ENCODE data around the gene AIP.
"Not testable (repeated sequence)": the region's sequence is repeated elsewhere in the genome, so short reads cannot be mapped to it uniquely, and the experiment has no call there.

AIP gene

GRCh38 chr11:67504950-67505581 lies 22.2 kb downstream of the AIP start, which contains the start of gene PITPNM1:
PITPNM1 (minus strand) TSS chr11:67505363; CDS start chr11:67504180, 1,183 bp downstream.
- H3K9ac ChIP-seq, result peak within 1 kb of the TSS; percentile 80 to 91 (median 84)
- peaks cover 0 to 13% (median 9%) of the 10 kb centered on the region in 11 experiments; a peak in 9 of 22 replicates for H3K27me3 ChIP-seq
- TF ChIP-seq Cebpa-rat (IDR thresholded peaks at IDR 0.05), result no peak
- peak within 1 kb of the TSS; percentile 62 to 81 (median 71) for H3K27ac ChIP-seq
- H3K4me1 ChIP-seq, result peaks cover 66 to 74% (median 69%) of the 10 kb centered on the region in 10 experiments
- H3K4me3 ChIP-seq, result peak within 1 kb of the TSS; percentile 81 to 96 (median 88)
- H4K20me1 ChIP-seq, result peaks cover 26 to 67% (median 47%) of the 10 kb centered on the region in 11 experiments; a peak in 21 of 22 replicates
- peak within 1 kb of the TSS; percentile 91 to 100 (median 99) for H3K4me2 ChIP-seq
- peaks cover 18 to 36% (median 24%) of the 10 kb centered on the region in 11 experiments for H3K36me3 ChIP-seq
- H3K9me3 ChIP-seq (replicated peaks in 1 of 11), result peaks cover 0 to 2% (median 0%) of the 10 kb centered on the region in 11 experiments; a peak in 1 of 22 replicates

- Histone ChIP-seq H3K4me3 (peak overlapping the region; percentile 81 to 96 (median 88)), H3K36me3 (peaks cover 13 to 29% (median 21%) of the 10 kb centered on the region in 11 experiments), H3K9ac (peak overlapping the region; percentile 80 to 91 (median 84)), H3K27ac (peak overlapping the region; percentile 62 to 92 (median 71); a peak in 21 of 22 replicates), H3K27me3 (peaks cover 0 to 13% (median 9%) of the 10 kb centered on the region in 11 experiments; a peak in 9 of 22 replicates), H3K4me2 (peak overlapping the region; percentile 91 to 100 (median 99)), H3K9me3 (replicated peaks in 1 of 11) (no peaks in the 10 kb centered on the region), H4K20me1 (peaks cover 26 to 63% (median 47%) of the 10 kb centered on the region in 11 experiments; a peak in 21 of 22 replicates), H3K4me1 (peaks cover 59 to 67% (median 62%) of the 10 kb centered on the region in 10 experiments)
- no peak for TF ChIP-seq Cebpa-rat (IDR thresholded peaks at IDR 0.05)
Measured at GRCh38 chr11:67505605-67506396, 23.0 kb downstream of the AIP start.

- no peak for TF ChIP-seq Cebpa-rat (IDR thresholded peaks at IDR 0.05)
- peaks cover 0 to 13% (median 9%) of the 10 kb centered on the region in 11 experiments; a peak in 9 of 22 replicates for H3K27me3 ChIP-seq
- peak overlapping the region; percentile 91 to 100 (median 99) for H3K4me2 ChIP-seq
- H3K9me3 ChIP-seq (replicated peaks in 1 of 11), result no peaks in the 10 kb centered on the region
- H4K20me1 ChIP-seq, result peaks cover 26 to 55% (median 45%) of the 10 kb centered on the region in 11 experiments; a peak in 21 of 22 replicates
- peaks cover 9 to 22% (median 13%) of the 10 kb centered on the region in 11 experiments for H3K36me3 ChIP-seq
- H3K4me1 ChIP-seq, result peaks cover 51 to 60% (median 55%) of the 10 kb centered on the region in 10 experiments
- H3K4me3 ChIP-seq, result peak overlapping the region in 9 of 10 experiments; percentile 58 to 86 (median 74); a peak in 17 of 20 replicates
- peak overlapping the region in 9 of 11 experiments; percentile 4 to 92 (median 45); a peak in 10 of 22 replicates for H3K27ac ChIP-seq
- peak overlapping the region; percentile 58 to 91 (median 84) for H3K9ac ChIP-seq
Measured at GRCh38 chr11:67506426-67507051, 23.7 kb downstream of the AIP start.

- peaks cover 18 to 47% (median 37%) of the 10 kb centered on the region in 11 experiments; a peak in 21 of 22 replicates for H4K20me1 ChIP-seq
- TF ChIP-seq Cebpa-rat (IDR thresholded peaks at IDR 0.05), result no peak
- peak overlapping the region; percentile 58 to 86 (median 72) for H3K4me3 ChIP-seq
- H3K36me3 ChIP-seq, result peaks cover under 1 to 14% (median 5%) of the 10 kb centered on the region in 11 experiments; a peak in 15 of 22 replicates
- peak overlapping the region; percentile 58 to 91 (median 84) for H3K9ac ChIP-seq
- H3K27ac ChIP-seq, result peak overlapping the region in 10 of 11 experiments; percentile 39 to 92 (median 76); a peak in 20 of 22 replicates
- no peaks in the 10 kb centered on the region for H3K9me3 ChIP-seq (replicated peaks in 1 of 11)
- H3K27me3 ChIP-seq, result peaks cover 0 to 13% (median 9%) of the 10 kb centered on the region in 11 experiments; a peak in 9 of 22 replicates
- peak overlapping the region; percentile 91 to 100 (median 99) for H3K4me2 ChIP-seq
- H3K4me1 ChIP-seq, result peaks cover 44 to 56% (median 48%) of the 10 kb centered on the region in 10 experiments
Measured at GRCh38 chr11:67507242-67507863, 24.5 kb downstream of the AIP start.

- Histone ChIP-seq H3K36me3 (peaks cover 0 to 8% (median 3%) of the 10 kb centered on the region in 11 experiments; a peak in 5 of 22 replicates), H3K9ac (peak within 1 kb of the TSS; percentile 79 to 92 (median 86)), H3K9me3 (replicated peaks in 1 of 11) (no peaks in the 10 kb centered on the region), H3K27me3 (peaks cover 0 to 12% (median 9%) of the 10 kb centered on the region in 11 experiments; a peak in 9 of 22 replicates), H3K4me3 (peak within 1 kb of the TSS; percentile 58 to 86 (median 72)), H3K4me2 (peak within 1 kb of the TSS; percentile 91 to 100 (median 99)), H3K27ac (peak within 1 kb of the TSS; percentile 66 to 92 (median 86)), H4K20me1 (peaks cover 12 to 41% (median 30%) of the 10 kb centered on the region in 11 experiments; a peak in 21 of 22 replicates), H3K4me1 (peaks cover 38 to 50% (median 42%) of the 10 kb centered on the region in 10 experiments)
- no peak for TF ChIP-seq Cebpa-rat (IDR thresholded peaks at IDR 0.05)
Measured at GRCh38 chr11:67507864-67508485, 25.1 kb downstream of the AIP start, which contains the start of gene CDK2AP2. CDK2AP2 (minus strand) TSS chr11:67508162; CDS start chr11:67508082, 80 bp downstream.

- H3K27me3 ChIP-seq, result peaks cover 0 to 6% (median 4%) of the 10 kb centered on the region in 11 experiments; a peak in 8 of 22 replicates
- H3K4me1 ChIP-seq, result peaks cover 31 to 43% (median 36%) of the 10 kb centered on the region in 10 experiments
- peak overlapping the region; percentile 66 to 92 (median 86) for H3K27ac ChIP-seq
- peak overlapping the region; percentile 79 to 92 (median 86) for H3K9ac ChIP-seq
- no peaks in the 10 kb centered on the region for H3K9me3 ChIP-seq (replicated peaks in 1 of 11)
- H3K36me3 ChIP-seq, result peaks cover 0 to 7% (median 0%) of the 10 kb centered on the region in 11 experiments; a peak in 2 of 22 replicates
- H4K20me1 ChIP-seq, result peaks cover 6 to 35% (median 24%) of the 10 kb centered on the region in 11 experiments; a peak in 21 of 22 replicates
- peak overlapping the region; percentile 76 to 98 (median 90) for H3K4me2 ChIP-seq
- H3K4me3 ChIP-seq, result peak overlapping the region; percentile 58 to 86 (median 72)
- no peak for TF ChIP-seq Cebpa-rat (IDR thresholded peaks at IDR 0.05)
Measured at GRCh38 chr11:67508486-67509121, 25.8 kb downstream of the AIP start.

GRCh38 chr11:67510023-67510345 lies 27.2 kb downstream of the AIP start:
- Histone ChIP-seq H3K4me3 (no peak overlapping the region), H3K9ac (0 out of 22 replicates have a peak overlapping the region, but pooled peaks of 1 of the 11 experiments have one; percentile 3), H3K4me1 (peaks cover 27 to 34% (median 30%) of the 10 kb centered on the region in 10 experiments), H3K27ac (no peak overlapping the region), H3K4me2 (no peak overlapping the region), H3K27me3 (no peaks in the 10 kb centered on the region), H3K9me3 (replicated peaks in 1 of 11) (no peaks in the 10 kb centered on the region), H4K20me1 (peaks cover 0 to 22% (median 14%) of the 10 kb centered on the region in 11 experiments; a peak in 14 of 22 replicates), H3K36me3 (peaks cover 0 to 7% (median 0%) of the 10 kb centered on the region in 11 experiments; a peak in 2 of 22 replicates)
- no peak for TF ChIP-seq Cebpa-rat (IDR thresholded peaks at IDR 0.05)

- H3K4me2 ChIP-seq; H3K27me3 ChIP-seq; H3K9me3 ChIP-seq (replicated peaks in 1 of 11); H3K36me3 ChIP-seq; H3K27ac ChIP-seq; H3K4me3 ChIP-seq; H3K9ac ChIP-seq: not testable (repeated sequence)
- Histone ChIP-seq H4K20me1 (peaks cover 0 to 13% (median 8%) of the 10 kb centered on the region in 11 experiments; a peak in 11 of 22 replicates), H3K4me1 (peaks cover 15 to 20% (median 18%) of the 10 kb centered on the region in 10 experiments)
Measured at GRCh38 chr11:67511558-67511957, 28.7 kb downstream of the AIP start.

Data from BLaER1 treated with 17β-estradiol and CSF1 and Interleukin-3, amounts not matched to agents 10 nM and 100 nM (cell line).